NCI-H146 treated with DMSO at 0.1 percent for 48 hours (cell line): ENCODE measurements around the gene OR52N5.

Experiments
- DNase-seq: peaks from one replicate; lab custom pipeline; 2025; ENCODE audit not compliant: unreplicated experiment; lab: John Stamatoyannopoulos, UW

OR52N5 gene

GRCh38 chr11:5726351-5726750 is 56.8 kb downstream of the OR52N5 start:
- no peak for DNase-seq
